Measurements from ENCODE around the gene SRGAP3.

SRGAP3 gene

GRCh38 chr3:9129365-9129764 lies 120.1 kb downstream of the SRGAP3 start:
- no peaks in the 10 kb centered on the region for H3K9me3 ChIP-seq (ENCODE audit: control insufficient read depth in 1 of 2, low read length in 2 of 2)
- H3K9ac ChIP-seq (ENCODE audit: low read depth in 1 of 2, low read length in 2 of 2) = no peak overlapping the region
- no peaks in the 10 kb centered on the region for H3K27me3 ChIP-seq (ENCODE audit: control insufficient read depth in 1 of 2, insufficient read depth in 2 of 2, low read length in 2 of 2)
- H3K4me3 ChIP-seq (ENCODE audit: low read depth in 1 of 2, low read length in 2 of 2) = no peak overlapping the region
- no peaks in the 10 kb centered on the region for H3K36me3 ChIP-seq (ENCODE audit: control insufficient read depth in 1 of 2, insufficient read depth in 2 of 2, low read length in 2 of 2)
- no peak overlapping the region for H3K27ac ChIP-seq (ENCODE audit: low read depth, low read length)
- H3K4me1 ChIP-seq (ENCODE audit: control insufficient read depth in 1 of 2, insufficient read depth in 2 of 2, low read length in 2 of 2) = no peaks in the 10 kb centered on the region

GRCh38 chr3:9125278-9125951 lies 124.0 kb downstream of the SRGAP3 start:
- no peaks in the 10 kb centered on the region for H3K36me3 ChIP-seq (ENCODE audit: control insufficient read depth in 1 of 2, insufficient read depth in 2 of 2, low read length in 2 of 2)
- no peak overlapping the region for H3K27ac ChIP-seq (ENCODE audit: low read depth, low read length)
- H3K4me1 ChIP-seq (ENCODE audit: control insufficient read depth in 1 of 2, insufficient read depth in 2 of 2, low read length in 2 of 2) = no peaks in the 10 kb centered on the region
- no peak overlapping the region for H3K9ac ChIP-seq (ENCODE audit: low read depth in 1 of 2, low read length in 2 of 2)
- no peaks in the 10 kb centered on the region for H3K9me3 ChIP-seq (ENCODE audit: control insufficient read depth in 1 of 2, low read length in 2 of 2)
- H3K4me3 ChIP-seq (ENCODE audit: low read depth in 1 of 2, low read length in 2 of 2) = no peak overlapping the region
- H3K27me3 ChIP-seq (ENCODE audit: control insufficient read depth in 1 of 2, insufficient read depth in 2 of 2, low read length in 2 of 2) = no peaks in the 10 kb centered on the region

GRCh38 chr3:9124730-9125129 lies 124.7 kb downstream of the SRGAP3 start:
- Histone ChIP-seq H3K4me3 (ENCODE audit: low read depth in 1 of 2, low read length in 2 of 2) (no peak overlapping the region), H3K36me3 (ENCODE audit: control insufficient read depth in 1 of 2, insufficient read depth in 2 of 2, low read length in 2 of 2) (no peaks in the 10 kb centered on the region), H3K27ac (ENCODE audit: low read depth, low read length) (no peak overlapping the region), H3K9me3 (ENCODE audit: control insufficient read depth in 1 of 2, low read length in 2 of 2) (no peaks in the 10 kb centered on the region), H3K9ac (ENCODE audit: low read depth in 1 of 2, low read length in 2 of 2) (no peak overlapping the region), H3K4me1 (ENCODE audit: control insufficient read depth in 1 of 2, insufficient read depth in 2 of 2, low read length in 2 of 2) (no peaks in the 10 kb centered on the region), H3K27me3 (ENCODE audit: control insufficient read depth in 1 of 2, insufficient read depth in 2 of 2, low read length in 2 of 2) (no peaks in the 10 kb centered on the region)

DNA sequence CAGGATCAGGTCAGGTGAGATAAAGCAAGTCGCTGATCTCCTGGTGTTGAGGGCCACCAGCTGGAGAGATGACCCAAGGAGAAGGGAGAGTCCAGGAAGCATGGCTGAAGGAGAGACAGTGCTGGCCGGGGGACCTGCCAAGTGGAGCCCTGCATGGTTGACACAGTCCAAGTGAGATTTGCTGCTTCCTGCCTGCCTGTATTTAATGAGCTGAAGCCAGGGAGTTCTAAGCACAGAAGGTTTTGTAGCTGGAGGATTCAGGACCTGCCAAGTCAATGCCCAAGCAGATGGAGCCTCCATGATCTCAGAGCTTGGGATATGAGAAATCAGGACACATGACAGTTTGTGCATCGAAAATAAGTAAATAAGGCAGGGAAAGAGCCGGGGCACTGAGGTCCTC lies 125.6 kb downstream of the SRGAP3 start:
- no peak overlapping the region for H3K27ac ChIP-seq (ENCODE audit: low read depth, low read length)

GRCh38 chr3:9122732-9123364 lies 126.6 kb downstream of the SRGAP3 start:
- Histone ChIP-seq H3K27me3 (ENCODE audit: control insufficient read depth in 1 of 2, insufficient read depth in 2 of 2, low read length in 2 of 2) (no peaks in the 10 kb centered on the region), H3K4me3 (ENCODE audit: low read depth in 1 of 2, low read length in 2 of 2) (no peak overlapping the region), H3K27ac (ENCODE audit: low read depth, low read length) (no peak overlapping the region), H3K36me3 (ENCODE audit: control insufficient read depth in 1 of 2, insufficient read depth in 2 of 2, low read length in 2 of 2) (no peaks in the 10 kb centered on the region), H3K9me3 (ENCODE audit: control insufficient read depth in 1 of 2, low read length in 2 of 2) (no peaks in the 10 kb centered on the region), H3K9ac (ENCODE audit: low read depth in 1 of 2, low read length in 2 of 2) (no peak overlapping the region), H3K4me1 (ENCODE audit: control insufficient read depth in 1 of 2, insufficient read depth in 2 of 2, low read length in 2 of 2) (no peaks in the 10 kb centered on the region)

More for the DNA sequence above, 125.6 kb downstream of the SRGAP3 start:
- no peaks in the 10 kb centered on the region for H3K9me3 ChIP-seq (ENCODE audit: control insufficient read depth in 1 of 2, low read length in 2 of 2)
- H3K4me3 ChIP-seq (ENCODE audit: low read depth in 1 of 2, low read length in 2 of 2) = no peak overlapping the region
- H3K9ac ChIP-seq (ENCODE audit: low read depth in 1 of 2, low read length in 2 of 2) = no peak overlapping the region
- no peaks in the 10 kb centered on the region for H3K4me1 ChIP-seq (ENCODE audit: control insufficient read depth in 1 of 2, insufficient read depth in 2 of 2, low read length in 2 of 2)
- no peaks in the 10 kb centered on the region for H3K36me3 ChIP-seq (ENCODE audit: control insufficient read depth in 1 of 2, insufficient read depth in 2 of 2, low read length in 2 of 2)
- H3K27me3 ChIP-seq (ENCODE audit: control insufficient read depth in 1 of 2, insufficient read depth in 2 of 2, low read length in 2 of 2) = no peaks in the 10 kb centered on the region

DNA sequence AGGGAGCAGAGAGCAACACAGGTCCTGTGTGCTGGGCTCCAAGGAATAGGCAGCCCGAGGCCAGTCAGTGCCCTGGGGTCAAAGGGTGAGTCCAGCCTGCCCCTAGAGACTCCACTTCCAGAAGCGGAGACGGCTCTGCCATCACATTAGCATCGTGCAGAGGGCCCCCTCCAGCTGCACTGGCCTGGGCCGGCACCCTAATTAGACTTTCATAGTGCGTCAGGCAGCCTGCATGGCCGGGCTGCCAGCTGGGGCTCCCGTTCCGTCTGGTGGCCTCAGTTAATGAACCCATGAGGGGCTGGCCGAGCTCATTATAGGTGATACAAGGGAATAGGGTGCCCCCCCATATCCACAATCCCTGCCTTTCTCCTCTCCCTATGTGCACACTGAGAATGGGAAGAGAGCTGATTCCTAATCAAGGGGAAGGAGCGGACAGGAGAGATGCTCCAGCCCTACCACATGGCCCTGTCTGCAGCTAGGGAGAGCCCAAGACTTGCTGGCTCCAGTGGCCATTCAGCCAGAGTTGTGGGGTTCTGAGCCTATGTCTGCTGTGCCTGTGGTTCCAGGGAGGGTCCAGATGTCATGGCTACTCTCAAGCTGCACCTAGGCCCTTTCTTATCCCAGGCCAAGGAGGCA lies 128.0 kb downstream of the SRGAP3 start:
- H3K36me3 ChIP-seq (ENCODE audit: control insufficient read depth in 1 of 2, insufficient read depth in 2 of 2, low read length in 2 of 2) = no peaks in the 10 kb centered on the region
- no peaks in the 10 kb centered on the region for H3K9me3 ChIP-seq (ENCODE audit: control insufficient read depth in 1 of 2, low read length in 2 of 2)
- no peak overlapping the region for H3K4me3 ChIP-seq (ENCODE audit: low read depth in 1 of 2, low read length in 2 of 2)
- no peaks in the 10 kb centered on the region for H3K27me3 ChIP-seq (ENCODE audit: control insufficient read depth in 1 of 2, insufficient read depth in 2 of 2, low read length in 2 of 2)
- no peaks in the 10 kb centered on the region for H3K4me1 ChIP-seq (ENCODE audit: control insufficient read depth in 1 of 2, insufficient read depth in 2 of 2, low read length in 2 of 2)
- no peak overlapping the region for H3K27ac ChIP-seq (ENCODE audit: low read depth, low read length)
- H3K9ac ChIP-seq (ENCODE audit: low read depth in 1 of 2, low read length in 2 of 2) = no peak overlapping the region

- Histone ChIP-seq H3K36me3 (ENCODE audit: control insufficient read depth in 1 of 2, insufficient read depth in 2 of 2, low read length in 2 of 2) (no peaks in the 10 kb centered on the region), H3K9ac (ENCODE audit: low read depth in 1 of 2, low read length in 2 of 2) (no peak overlapping the region), H3K9me3 (ENCODE audit: control insufficient read depth in 1 of 2, low read length in 2 of 2) (no peaks in the 10 kb centered on the region), H3K4me1 (ENCODE audit: control insufficient read depth in 1 of 2, insufficient read depth in 2 of 2, low read length in 2 of 2) (no peaks in the 10 kb centered on the region), H3K4me3 (ENCODE audit: low read depth in 1 of 2, low read length in 2 of 2) (no peak overlapping the region), H3K27me3 (ENCODE audit: control insufficient read depth in 1 of 2, insufficient read depth in 2 of 2, low read length in 2 of 2) (no peaks in the 10 kb centered on the region), H3K27ac (ENCODE audit: low read depth, low read length) (no peak overlapping the region)
These were observed 130.1 kb downstream of the SRGAP3 start for GRCh38 chr3:9119331-9119730.

GRCh38 chr3:9118222-9118621 lies 131.2 kb downstream of the SRGAP3 start:
- H3K9ac ChIP-seq (ENCODE audit: low read depth in 1 of 2, low read length in 2 of 2) = no peak overlapping the region
- H3K27me3 ChIP-seq (ENCODE audit: control insufficient read depth in 1 of 2, insufficient read depth in 2 of 2, low read length in 2 of 2) = no peaks in the 10 kb centered on the region
- H3K27ac ChIP-seq (ENCODE audit: low read depth, low read length) = no peak overlapping the region

DNA sequence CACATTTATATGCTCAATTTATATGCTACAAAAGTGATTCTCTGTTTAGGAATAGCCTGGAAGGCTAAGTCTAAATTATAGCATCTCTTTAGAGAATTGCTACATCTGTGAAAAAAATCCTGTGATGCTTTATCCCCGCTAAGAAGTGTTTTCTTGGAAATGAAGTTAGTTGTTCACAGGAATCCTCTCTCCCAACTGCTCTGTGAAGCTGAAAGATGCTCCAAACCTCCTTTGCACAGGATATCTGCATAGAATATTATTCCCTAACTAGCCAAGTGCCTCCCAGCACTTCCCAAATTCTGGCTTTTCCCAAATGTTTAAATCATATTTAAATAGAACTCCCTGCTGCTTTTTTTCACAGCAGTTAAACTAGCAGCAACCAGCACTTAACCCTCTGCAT lies 132.2 kb downstream of the SRGAP3 start:
- Histone ChIP-seq H3K36me3 (ENCODE audit: control insufficient read depth in 1 of 2, insufficient read depth in 2 of 2, low read length in 2 of 2) (no peaks in the 10 kb centered on the region), H3K27me3 (ENCODE audit: control insufficient read depth in 1 of 2, insufficient read depth in 2 of 2, low read length in 2 of 2) (no peaks in the 10 kb centered on the region), H3K4me1 (ENCODE audit: control insufficient read depth in 1 of 2, insufficient read depth in 2 of 2, low read length in 2 of 2) (no peaks in the 10 kb centered on the region), H3K9ac (ENCODE audit: low read depth in 1 of 2, low read length in 2 of 2) (no peak overlapping the region), H3K27ac (ENCODE audit: low read depth, low read length) (no peak overlapping the region), H3K4me3 (ENCODE audit: low read depth in 1 of 2, low read length in 2 of 2) (no peak overlapping the region), H3K9me3 (ENCODE audit: control insufficient read depth in 1 of 2, low read length in 2 of 2) (no peaks in the 10 kb centered on the region)

More at GRCh38 chr3:9118222-9118621, 131.2 kb downstream of the SRGAP3 start:
- no peaks in the 10 kb centered on the region for H3K4me1 ChIP-seq (ENCODE audit: control insufficient read depth in 1 of 2, insufficient read depth in 2 of 2, low read length in 2 of 2)
- no peaks in the 10 kb centered on the region for H3K9me3 ChIP-seq (ENCODE audit: control insufficient read depth in 1 of 2, low read length in 2 of 2)
- H3K36me3 ChIP-seq (ENCODE audit: control insufficient read depth in 1 of 2, insufficient read depth in 2 of 2, low read length in 2 of 2) = no peaks in the 10 kb centered on the region
- no peak overlapping the region for H3K4me3 ChIP-seq (ENCODE audit: low read depth in 1 of 2, low read length in 2 of 2)

DNA sequence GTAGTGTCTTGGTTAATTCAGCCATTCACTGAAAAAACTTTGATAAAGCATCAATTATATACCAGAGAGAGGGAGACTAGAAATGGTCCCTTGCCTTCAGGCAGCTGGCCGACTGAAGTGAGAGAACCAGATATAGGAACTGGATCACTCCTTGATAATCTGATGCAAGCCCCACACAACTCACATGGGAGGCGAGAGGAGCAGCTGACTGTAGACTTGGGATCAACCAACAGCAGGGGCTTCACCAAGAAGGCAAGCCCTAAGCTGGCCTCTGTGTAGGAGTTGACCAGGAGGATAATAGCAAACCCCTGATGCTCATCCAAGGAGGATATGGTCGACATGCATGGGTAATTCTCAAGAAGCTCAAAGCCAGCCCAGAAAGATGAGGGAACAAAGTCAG lies 133.1 kb downstream of the SRGAP3 start:
- Histone ChIP-seq H3K27me3 (ENCODE audit: control insufficient read depth in 1 of 2, insufficient read depth in 2 of 2, low read length in 2 of 2) (no peaks in the 10 kb centered on the region), H3K27ac (ENCODE audit: low read depth, low read length) (no peak overlapping the region), H3K4me1 (ENCODE audit: control insufficient read depth in 1 of 2, insufficient read depth in 2 of 2, low read length in 2 of 2) (peaks cover 0 to 3% of the 10 kb centered on the region in 2 donors), H3K9me3 (ENCODE audit: control insufficient read depth in 1 of 2, low read length in 2 of 2) (no peaks in the 10 kb centered on the region), H3K4me3 (ENCODE audit: low read depth in 1 of 2, low read length in 2 of 2) (no peak overlapping the region), H3K36me3 (ENCODE audit: control insufficient read depth in 1 of 2, insufficient read depth in 2 of 2, low read length in 2 of 2) (no peaks in the 10 kb centered on the region), H3K9ac (ENCODE audit: low read depth in 1 of 2, low read length in 2 of 2) (no peak overlapping the region)

Data from duodenal mucosa (tissue), 2 donors.